ENCODE data around the gene PDLIM3. TPM values are rescaled to one million over a fixed set of nuclear protein-coding genes. Genes with fewer than 3 reads are reported as not detected.

Gene PDLIM3
- total RNA-seq, 4 donors from 2014 or later, result 131 to 771 (median 450) TPM

DNA sequence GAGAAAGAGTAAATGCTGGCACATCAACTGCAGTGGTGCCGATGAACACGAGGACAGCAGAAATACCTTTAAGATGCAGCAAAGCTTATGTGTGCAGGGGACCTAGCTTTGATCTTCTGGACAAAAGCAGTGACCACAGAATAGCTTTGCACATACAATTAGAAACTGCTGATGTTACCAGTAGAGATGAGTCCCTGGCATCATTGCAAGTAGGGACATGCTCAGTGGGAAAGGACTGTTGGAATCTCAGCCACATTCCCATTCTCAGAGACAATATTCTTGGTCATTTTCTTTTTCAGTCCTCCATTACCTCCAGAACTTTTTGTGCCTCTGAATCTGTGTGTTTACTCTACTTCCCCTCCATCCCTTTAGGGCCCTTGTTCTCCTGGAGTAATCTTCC lies 16.9 kb upstream of the PDLIM3 start:
- Histone ChIP-seq H3K27ac (no peak overlapping the region), H3K9me3 (no peaks in the 10 kb centered on the region), H3K4me1 (peaks cover 0 to 5% of the 10 kb centered on the region in 2 donors), H3K36me3 (no peaks in the 10 kb centered on the region), H3K27me3 (no peaks in the 10 kb centered on the region), H3K4me3 (no peak overlapping the region)
- TF ChIP-seq, protein P1, sequence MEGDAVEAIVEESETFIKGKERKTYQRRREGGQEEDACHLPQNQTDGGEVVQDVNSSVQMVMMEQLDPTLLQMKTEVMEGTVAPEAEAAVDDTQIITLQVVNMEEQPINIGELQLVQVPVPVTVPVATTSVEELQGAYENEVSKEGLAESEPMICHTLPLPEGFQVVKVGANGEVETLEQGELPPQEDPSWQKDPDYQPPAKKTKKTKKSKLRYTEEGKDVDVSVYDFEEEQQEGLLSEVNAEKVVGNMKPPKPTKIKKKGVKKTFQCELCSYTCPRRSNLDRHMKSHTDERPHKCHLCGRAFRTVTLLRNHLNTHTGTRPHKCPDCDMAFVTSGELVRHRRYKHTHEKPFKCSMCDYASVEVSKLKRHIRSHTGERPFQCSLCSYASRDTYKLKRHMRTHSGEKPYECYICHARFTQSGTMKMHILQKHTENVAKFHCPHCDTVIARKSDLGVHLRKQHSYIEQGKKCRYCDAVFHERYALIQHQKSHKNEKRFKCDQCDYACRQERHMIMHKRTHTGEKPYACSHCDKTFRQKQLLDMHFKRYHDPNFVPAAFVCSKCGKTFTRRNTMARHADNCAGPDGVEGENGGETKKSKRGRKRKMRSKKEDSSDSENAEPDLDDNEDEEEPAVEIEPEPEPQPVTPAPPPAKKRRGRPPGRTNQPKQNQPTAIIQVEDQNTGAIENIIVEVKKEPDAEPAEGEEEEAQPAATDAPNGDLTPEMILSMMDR (IDR thresholded peaks at IDR 0.05), result no peak
- no peak for TF ChIP-seq POLR2A (IDR thresholded peaks at IDR 0.05)
- intact Hi-C loops (cut with DNase I; ENCODE audit: low total_unique reads), result no loop called here
- DNase-seq, result no peak

DNA sequence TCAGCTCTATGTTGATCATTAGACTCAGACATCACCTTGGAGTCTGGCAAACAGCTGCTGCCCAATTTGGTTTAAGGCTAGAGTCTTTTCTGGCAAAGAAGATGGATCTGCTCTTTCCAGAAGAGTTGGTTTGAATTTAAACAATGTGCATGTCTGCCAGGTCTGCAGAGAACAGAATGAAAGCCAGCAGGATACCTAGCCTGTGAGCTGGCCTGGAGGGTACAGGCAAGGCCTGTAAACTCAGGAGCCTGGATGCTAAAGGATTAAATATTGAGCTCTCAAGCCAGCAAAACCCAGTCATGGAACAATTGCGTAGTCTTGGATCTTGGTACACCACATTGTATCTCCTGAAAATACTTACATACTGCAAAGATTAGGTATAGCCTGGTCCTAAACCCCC lies 15.6 kb upstream of the PDLIM3 start:
- intact Hi-C loops (cut with DNase I; ENCODE audit: low total_unique reads), result no loop called here
- Histone ChIP-seq H3K36me3 (no peaks in the 10 kb centered on the region), H3K9me3 (no peaks in the 10 kb centered on the region), H3K27ac (no peak overlapping the region), H3K4me3 (no peak overlapping the region), H3K4me1 (peaks cover 0 to 5% of the 10 kb centered on the region in 2 donors), H3K27me3 (no peaks in the 10 kb centered on the region)
- no peak for TF ChIP-seq POLR2A (IDR thresholded peaks at IDR 0.05)
- TF ChIP-seq, protein P1 (IDR thresholded peaks at IDR 0.05), result no peak
- no peak for DNase-seq

DNA sequence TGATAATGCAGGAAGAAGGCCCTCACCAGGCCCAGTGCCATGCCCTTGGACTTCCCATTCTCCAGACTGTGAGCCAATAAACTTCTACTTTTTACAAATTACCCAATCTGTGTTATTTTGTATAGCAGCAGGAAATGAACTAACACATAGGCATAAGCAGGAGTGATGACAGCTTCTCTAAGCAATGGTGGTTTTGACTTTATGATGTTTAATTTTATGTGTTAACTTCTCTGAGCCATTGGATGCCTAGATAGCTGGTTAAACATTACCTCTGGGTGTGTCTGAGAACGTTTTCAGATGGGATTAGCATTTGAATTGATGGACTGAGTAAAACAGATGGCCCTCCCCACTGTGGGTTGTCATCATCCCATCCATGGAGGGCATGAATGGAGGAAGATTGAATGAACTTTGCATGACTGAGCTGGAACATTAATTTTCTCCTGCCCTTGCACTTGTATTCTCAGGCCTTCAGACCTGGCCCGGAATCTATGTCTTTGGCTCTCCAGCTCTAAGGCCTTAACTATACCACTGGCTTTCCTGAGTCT lies 13.9 kb upstream of the PDLIM3 start:
- Histone ChIP-seq H3K27ac (no peak overlapping the region), H3K4me1 (peaks cover 0 to 1% of the 10 kb centered on the region in 2 donors), H3K36me3 (no peaks in the 10 kb centered on the region), H3K9me3 (no peaks in the 10 kb centered on the region), H3K27me3 (no peaks in the 10 kb centered on the region), H3K4me3 (no peak overlapping the region)
- DNase-seq, result no peak
- intact Hi-C loops (cut with DNase I; ENCODE audit: low total_unique reads), result no loop called here
- TF ChIP-seq POLR2A (IDR thresholded peaks at IDR 0.05), result no peak
- TF ChIP-seq, protein P1 (IDR thresholded peaks at IDR 0.05), result no peak

DNA sequence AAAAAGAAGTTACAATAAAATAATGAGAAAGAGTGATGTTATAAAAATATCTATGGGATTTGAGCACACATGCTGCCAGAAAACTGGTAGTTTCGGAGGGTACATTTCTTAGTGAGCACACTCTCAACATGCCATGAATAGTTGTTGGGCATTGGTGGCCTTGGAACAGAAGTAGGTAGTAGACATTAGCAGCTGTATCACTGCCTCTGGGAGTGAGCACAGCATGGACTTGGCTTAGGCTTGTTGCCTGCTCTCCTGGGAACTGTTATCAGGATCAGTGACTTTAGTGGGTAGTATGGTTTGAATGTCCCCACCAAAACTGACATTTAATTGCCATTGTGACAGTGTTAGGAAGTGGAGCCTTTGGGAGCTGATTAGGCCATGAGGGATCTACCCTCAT lies 13.3 kb upstream of the PDLIM3 start:
- Histone ChIP-seq H3K9me3 (no peaks in the 10 kb centered on the region), H3K4me3 (no peak overlapping the region), H3K27ac (no peak overlapping the region), H3K36me3 (no peaks in the 10 kb centered on the region), H3K27me3 (no peaks in the 10 kb centered on the region), H3K4me1 (no peaks in the 10 kb centered on the region)
- TF ChIP-seq, protein P1 (IDR thresholded peaks at IDR 0.05), result no peak
- TF ChIP-seq POLR2A (IDR thresholded peaks at IDR 0.05), result no peak
- DNase-seq, result no peak
- intact Hi-C loops (cut with DNase I; ENCODE audit: low total_unique reads), result no loop called here

DNA sequence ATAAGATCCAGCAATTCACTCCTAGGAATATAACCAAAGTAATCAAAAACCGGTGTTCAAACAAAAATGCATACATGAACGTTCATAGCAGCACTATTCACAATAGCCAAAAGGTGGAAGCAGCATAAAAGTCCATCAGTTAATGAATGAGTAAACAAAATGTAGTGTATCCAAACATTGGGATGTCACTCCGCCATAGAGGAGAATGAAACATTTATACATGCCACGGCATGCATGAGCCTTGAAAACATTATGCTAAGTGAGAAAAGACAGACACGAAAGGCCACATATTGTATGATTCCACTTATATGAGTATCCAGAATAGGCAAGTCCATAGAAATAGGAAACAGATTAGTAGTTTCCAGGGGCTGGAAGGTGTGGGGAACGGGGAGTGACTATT lies 11.0 kb upstream of the PDLIM3 start:
- peaks cover 0 to 3% of the 10 kb centered on the region in 2 donors for H3K4me1 ChIP-seq
- H3K27ac ChIP-seq, result no peak overlapping the region
- H3K27me3 ChIP-seq, result no peaks in the 10 kb centered on the region
- no peak overlapping the region for H3K4me3 ChIP-seq
- intact Hi-C loops (cut with DNase I; ENCODE audit: low total_unique reads), result no loop called here
- DNase-seq, result no peak
- TF ChIP-seq, protein P1 (IDR thresholded peaks at IDR 0.05), result no peak
- no peak for TF ChIP-seq POLR2A (IDR thresholded peaks at IDR 0.05)
- no peaks in the 10 kb centered on the region for H3K9me3 ChIP-seq
- no peaks in the 10 kb centered on the region for H3K36me3 ChIP-seq

Measured in uterus (tissue), 4 donors.